ENCODE data around the gene ZSWIM8.

ZSWIM8 gene

DNA sequence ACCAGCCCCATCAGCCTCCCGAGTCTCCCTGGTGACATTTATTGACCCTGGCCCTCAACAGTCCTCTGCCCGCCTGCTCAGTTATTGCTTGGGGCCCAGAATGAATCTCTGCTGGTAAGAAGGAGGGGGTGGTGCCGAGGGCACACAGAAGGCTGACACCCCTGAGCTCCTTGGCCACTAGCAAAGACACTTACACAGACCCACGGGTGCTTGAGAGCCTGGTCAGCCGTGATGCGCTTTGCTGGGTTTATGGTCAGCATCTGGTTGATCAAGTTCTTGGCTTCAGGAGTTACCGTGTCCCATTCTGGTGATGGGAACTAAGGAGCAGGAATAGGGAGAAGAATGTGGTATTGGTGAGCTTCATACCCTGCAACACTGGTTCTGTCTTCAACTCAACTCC, 61.6 kb downstream of the ZSWIM8 start:
- no peak for DNase-seq

DNA sequence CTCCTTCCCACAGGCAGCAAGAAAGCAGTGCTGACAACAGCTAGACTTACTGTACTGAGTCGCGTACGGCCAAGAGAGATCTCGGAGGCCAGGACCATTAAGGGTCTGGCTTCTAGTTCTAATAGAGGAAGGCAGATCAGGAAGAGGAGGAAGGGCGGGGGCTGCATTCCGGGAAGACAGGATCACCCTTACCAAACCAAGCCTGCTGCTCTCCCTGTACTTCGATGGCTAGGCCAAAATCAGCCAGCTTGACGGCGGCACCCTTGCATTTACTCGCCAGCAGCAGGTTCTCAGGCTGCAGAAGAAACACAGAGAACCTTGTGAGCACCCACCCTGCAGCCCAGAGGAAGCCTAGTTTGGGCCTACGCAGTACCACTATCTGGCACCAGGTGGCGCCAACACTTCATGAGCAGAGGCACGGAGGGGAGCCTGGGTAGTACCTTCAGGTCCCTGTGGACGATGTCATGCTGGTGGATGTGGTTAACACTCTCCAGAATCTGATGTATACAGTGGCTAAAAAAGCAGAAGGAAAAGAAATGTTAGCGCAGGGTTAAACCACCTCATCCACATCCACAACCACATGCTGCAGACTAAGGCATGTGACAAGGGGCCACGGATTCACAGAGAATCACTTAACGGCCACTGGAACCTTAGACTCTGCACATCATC, 63.5 kb downstream of the ZSWIM8 start:
- DNase-seq, result peak in 1 of 2 experiments; percentile 48

DNA sequence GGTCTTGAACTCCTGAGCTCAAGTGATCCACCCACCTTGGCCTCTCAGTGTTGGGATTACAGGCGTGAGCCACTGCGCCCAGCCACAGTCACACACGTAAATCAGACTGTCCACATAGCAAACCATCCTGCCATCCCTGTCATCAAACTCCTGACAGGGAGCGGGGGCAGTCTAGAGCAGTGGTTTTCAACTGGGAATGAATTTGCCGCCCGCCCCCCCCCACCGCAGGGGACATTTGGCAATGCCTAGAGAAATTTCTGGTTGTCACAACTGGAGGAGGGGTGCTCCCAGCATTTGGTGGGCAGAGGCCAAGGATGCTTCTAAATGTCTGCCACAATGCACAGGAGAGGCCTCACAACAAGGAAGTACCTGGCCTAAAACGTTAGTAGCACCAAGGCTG, 64.8 kb downstream of the ZSWIM8 start:
- DNase-seq, result no peak

DNA sequence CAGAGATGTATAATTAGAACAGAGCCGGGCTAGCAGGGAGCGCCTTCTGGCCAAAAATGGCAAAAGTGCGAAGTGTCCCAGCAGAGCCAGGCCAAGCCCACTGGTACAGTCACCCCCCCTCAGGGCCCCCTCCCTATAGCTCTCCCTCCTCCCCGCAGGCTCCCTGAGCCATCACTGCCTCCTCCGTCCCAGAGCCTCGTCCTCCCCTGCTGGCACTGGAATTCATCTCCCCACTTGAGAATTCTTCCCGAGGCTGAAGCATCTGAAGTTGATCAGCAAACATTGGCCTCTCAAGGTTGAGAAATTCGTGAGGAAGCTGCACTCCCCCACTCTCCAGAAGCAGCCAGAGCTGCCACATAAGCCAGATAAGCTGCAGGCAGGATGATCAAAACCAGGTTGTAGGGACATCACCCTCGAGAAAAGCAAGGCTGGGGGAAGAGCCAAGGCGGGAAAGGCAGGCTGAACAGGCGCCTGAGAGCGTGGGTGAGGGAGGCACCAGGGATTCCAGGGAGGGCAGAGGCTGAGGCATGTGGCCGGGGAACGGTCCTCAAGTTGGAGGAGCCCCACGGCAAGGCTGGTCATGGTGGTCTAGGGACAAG, 65.6 kb downstream of the ZSWIM8 start:
- no peak for DNase-seq

All from SW 1271 (cell line).